Stimulated activated CD8-positive, alpha-beta memory T cell treated with anti-CD3 and anti-CD28 coated beads, Interleukin-4, amount 100 ng/mL, for 24 hours (primary cell): ENCODE results near the gene MRPS21.

ENCODE experiments used
- DNase-seq: peaks from one replicate; pipeline ENCODE4 v3.0.0-alpha.2; 2020; ENCODE audit warnings: low read depth

Gene MRPS21

GRCh38 chr1:150293433-150294253 lies at the start of gene MRPS21:
Gene MRPS21 (plus strand): TSS chr1:150293861. CDS start chr1:150294367, 506 bp downstream.
- peak; percentile 75 for DNase-seq

- no peak for DNase-seq
Measured at GRCh38 chr1:150249936-150250335, 43.7 kb upstream of the MRPS21 start.

- DNase-seq: no peak
Measured at GRCh38 chr1:150256198-150256553, 37.5 kb upstream of the MRPS21 start.

- no peak for DNase-seq
Measured at GRCh38 chr1:150256554-150257341, 36.9 kb upstream of the MRPS21 start.

GRCh38 chr1:150257624-150258585 lies 35.8 kb upstream of the MRPS21 start, which contains the start of gene CA14:
Gene CA14 (plus strand): TSS chr1:150257774. CDS start chr1:150258129, 355 bp downstream.
- no peak for DNase-seq

- no peak for DNase-seq
Measured at GRCh38 chr1:150259217-150259616, 34.4 kb upstream of the MRPS21 start.

- no peak for DNase-seq
Measured at GRCh38 chr1:150259758-150260669, 33.6 kb upstream of the MRPS21 start.

- DNase-seq: no peak
Measured at GRCh38 chr1:150261367-150261766, 32.3 kb upstream of the MRPS21 start.

- DNase-seq: no peak
Measured at GRCh38 chr1:150262388-150263320, 31.0 kb upstream of the MRPS21 start.

GRCh38 chr1:150263549-150263948 lies 30.1 kb upstream of the MRPS21 start:
- no peak for DNase-seq

- DNase-seq: no peak
Measured at GRCh38 chr1:150267896-150268295, 25.8 kb upstream of the MRPS21 start.

- DNase-seq: no peak
Measured at GRCh38 chr1:150268340-150268704, 25.3 kb upstream of the MRPS21 start.

GRCh38 chr1:150268705-150269403 lies 24.8 kb upstream of the MRPS21 start, which contains the start of gene APH1A:
Gene APH1A (minus strand): TSS chr1:150269016. CDS start chr1:150268810, 206 bp downstream.
- DNase-seq: peak; percentile 90

- no peak for DNase-seq
Measured at GRCh38 chr1:150269451-150269850, 24.2 kb upstream of the MRPS21 start.

- no peak for DNase-seq
Measured at GRCh38 chr1:150271291-150271959, 22.2 kb upstream of the MRPS21 start.

- no peak for DNase-seq
Measured at GRCh38 chr1:150273311-150273710, 20.4 kb upstream of the MRPS21 start.

GRCh38 chr1:150280138-150280707 lies 13.4 kb upstream of the MRPS21 start:
- no peak for DNase-seq

- peak; percentile 40 for DNase-seq
Measured at GRCh38 chr1:150281221-150281757, 12.4 kb upstream of the MRPS21 start.
